Effector memory CD4-positive, alpha-beta T cell (primary cell): ENCODE results near the gene CAMSAP1.

ENCODE experiments used
- DNase-seq, 3 donors: peaks; one replicate each; pipeline ENCODE4 v3.0.0-alpha.2; 2020
- H3K27ac ChIP-seq: 2 replicates; pipeline ENCODE4 v1.7.0; 2013; ENCODE audit warnings: mild to moderate bottlenecking, low read length, moderate library complexity; ENCODE audit not compliant: insufficient read depth, poor library complexity, severe bottlenecking
- H3K27me3 ChIP-seq: replicated peaks from 2 replicates; pipeline ENCODE4 v1.7.0; 2013; ENCODE audit warnings: mild to moderate bottlenecking, low read length; ENCODE audit not compliant: insufficient read depth, control insufficient read depth, poor library complexity, severe bottlenecking
- H3K36me3 ChIP-seq: 2 replicates; pipeline ENCODE4 v1.7.0; 2013; ENCODE audit warnings: mild to moderate bottlenecking, low read length, moderate library complexity; ENCODE audit not compliant: control insufficient read depth, insufficient read depth
- H3K4me1 ChIP-seq: 2 replicates; pipeline ENCODE4 v1.7.0; 2013; ENCODE audit warnings: low read length, mild to moderate bottlenecking; ENCODE audit not compliant: control insufficient read depth, insufficient read depth, poor library complexity, severe bottlenecking
- H3K4me3 ChIP-seq: 2 replicates; pipeline ENCODE4 v1.7.0; 2013; ENCODE audit warnings: low read length, low read depth, mild to moderate bottlenecking; ENCODE audit not compliant: insufficient read depth, poor library complexity, severe bottlenecking
- H3K9me3 ChIP-seq: 2 replicates; pipeline ENCODE4 v1.7.0; 2013; ENCODE audit warnings: mild to moderate bottlenecking, low read length, moderate library complexity; ENCODE audit not compliant: control insufficient read depth

CAMSAP1 gene

DNA sequence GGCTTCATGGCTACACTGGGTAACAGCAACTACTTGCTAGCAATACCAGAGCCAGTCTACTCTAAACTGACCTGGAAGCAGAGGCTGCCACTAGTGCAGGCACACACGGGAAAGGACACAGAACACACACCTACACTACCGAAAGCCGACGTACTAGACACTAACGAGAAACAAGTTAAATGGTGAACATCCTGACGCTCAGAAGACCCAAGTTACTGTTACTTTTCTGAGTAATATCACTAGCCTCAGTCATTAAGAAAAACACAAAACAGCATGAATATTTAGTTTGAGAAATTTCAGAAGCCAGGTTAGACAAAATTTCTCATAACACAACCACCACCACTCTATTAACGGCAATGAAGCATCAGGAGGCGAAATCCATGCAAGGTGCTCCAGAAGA, 44.5 kb downstream of the CAMSAP1 start:
- Histone ChIP-seq H3K27me3 (no peaks in the 10 kb centered on the region), H3K4me1 (no peaks in the 10 kb centered on the region), H3K4me3 (no peak overlapping the region), H3K36me3 (peaks cover 1% of the 10 kb centered on the region), H3K9me3 (no peaks in the 10 kb centered on the region), H3K27ac (no peak overlapping the region)
- no peak for DNase-seq

- Histone ChIP-seq H3K27ac (no peak overlapping the region), H3K36me3 (peaks cover 8% of the 10 kb centered on the region), H3K9me3 (no peaks in the 10 kb centered on the region), H3K27me3 (no peaks in the 10 kb centered on the region), H3K4me3 (no peak overlapping the region), H3K4me1 (no peaks in the 10 kb centered on the region)
- DNase-seq, result no peak
These were observed 48.7 kb downstream of the CAMSAP1 start for GRCh38 chr9:135858491-135859185.

DNA sequence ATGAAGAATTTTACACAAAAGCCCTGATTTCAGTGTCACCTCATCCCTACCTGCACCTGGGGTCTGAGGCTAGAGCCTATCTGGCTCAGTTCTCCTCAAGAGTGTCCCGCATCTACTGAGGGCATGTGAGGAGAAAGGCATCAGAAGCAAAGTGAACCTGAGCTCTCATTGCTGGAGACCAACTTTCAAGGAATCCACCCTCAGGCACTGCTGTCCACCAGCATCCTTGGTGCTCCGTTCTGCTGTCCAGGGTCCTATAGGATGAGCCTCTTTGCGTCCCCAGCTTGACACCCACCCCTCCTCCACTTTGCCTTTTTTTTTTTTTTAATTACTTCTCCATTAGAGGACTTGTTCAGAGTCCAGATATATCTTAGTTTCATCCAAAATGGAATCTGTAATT, 49.5 kb downstream of the CAMSAP1 start:
- H3K27me3 ChIP-seq, result no peaks in the 10 kb centered on the region
- no peak for DNase-seq
- no peaks in the 10 kb centered on the region for H3K4me1 ChIP-seq
- H3K4me3 ChIP-seq, result no peak overlapping the region
- peaks cover 11% of the 10 kb centered on the region for H3K36me3 ChIP-seq
- no peaks in the 10 kb centered on the region for H3K9me3 ChIP-seq
- H3K27ac ChIP-seq, result no peak overlapping the region

DNA sequence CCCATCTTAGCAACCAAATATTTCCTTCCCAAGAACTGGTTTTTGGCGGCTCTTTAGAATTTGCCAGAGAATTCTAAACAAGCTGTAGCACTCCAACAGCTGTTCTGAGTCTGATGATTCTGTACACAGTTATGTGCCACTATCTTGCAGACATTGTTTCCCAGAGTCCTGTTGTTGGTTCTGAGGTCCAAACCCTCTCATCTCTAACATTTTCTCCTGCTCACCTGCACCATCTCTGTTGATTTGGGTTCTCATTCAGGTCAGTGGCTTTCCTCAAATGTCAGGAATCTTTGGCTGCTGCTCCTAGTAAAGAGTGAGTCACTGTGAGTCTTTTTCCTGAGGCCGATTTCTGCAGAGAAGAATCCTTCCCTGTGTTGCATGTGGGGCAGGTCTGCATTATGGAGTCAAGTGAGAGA, 50.0 kb downstream of the CAMSAP1 start:
- Histone ChIP-seq H3K27me3 (no peaks in the 10 kb centered on the region), H3K27ac (no peak overlapping the region), H3K4me1 (no peaks in the 10 kb centered on the region), H3K4me3 (no peak overlapping the region), H3K9me3 (no peaks in the 10 kb centered on the region), H3K36me3 (peaks cover 12% of the 10 kb centered on the region)
- DNase-seq, result no peak

DNA sequence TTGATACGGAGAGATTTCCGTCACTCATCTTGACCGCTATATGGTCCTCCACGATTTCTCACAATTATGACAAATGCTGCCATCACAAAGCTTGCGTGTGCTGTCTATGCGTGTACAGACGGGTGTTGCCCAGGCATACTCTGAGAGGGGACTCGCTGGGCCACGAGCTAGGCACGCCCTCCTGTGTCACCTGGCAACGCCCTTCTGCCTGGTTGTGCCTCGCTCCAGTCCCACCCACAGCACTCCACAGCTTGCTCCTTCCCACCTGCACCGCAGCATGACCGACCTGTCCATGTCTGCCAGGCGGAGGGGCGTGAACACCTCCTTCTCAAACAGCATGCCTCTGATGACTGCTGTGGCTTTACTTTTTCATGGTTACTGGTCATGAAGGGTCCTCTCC, 55.6 kb downstream of the CAMSAP1 start:
- H3K4me3 ChIP-seq, result no peak overlapping the region
- DNase-seq, result no peak
- H3K27ac ChIP-seq, result no peak overlapping the region
- H3K9me3 ChIP-seq, result no peaks in the 10 kb centered on the region
- no peaks in the 10 kb centered on the region for H3K4me1 ChIP-seq
- H3K27me3 ChIP-seq, result no peaks in the 10 kb centered on the region
- peaks cover 7% of the 10 kb centered on the region for H3K36me3 ChIP-seq

DNA sequence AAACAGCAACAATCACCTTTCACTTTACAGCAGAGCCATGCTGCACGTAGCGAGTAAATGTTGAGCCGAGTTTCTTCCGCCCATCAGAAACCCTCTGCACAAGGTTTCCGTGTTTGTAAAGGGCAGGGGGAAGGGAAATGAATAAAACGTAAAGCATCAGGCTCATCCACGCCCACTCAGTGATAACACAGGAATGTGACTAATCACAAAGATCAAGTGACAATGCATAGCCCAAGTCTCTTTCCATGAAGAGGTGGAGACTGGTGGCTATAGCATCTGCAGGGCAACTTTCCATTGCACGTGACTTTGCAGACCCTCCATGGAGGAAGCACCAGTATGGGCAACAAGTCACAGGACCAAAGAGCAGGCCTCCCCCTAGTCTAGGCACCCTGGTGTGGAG, 56.6 kb downstream of the CAMSAP1 start:
- no peaks in the 10 kb centered on the region for H3K4me1 ChIP-seq
- H3K27ac ChIP-seq, result no peak overlapping the region
- H3K9me3 ChIP-seq, result no peaks in the 10 kb centered on the region
- peaks cover 7% of the 10 kb centered on the region for H3K36me3 ChIP-seq
- H3K27me3 ChIP-seq, result no peaks in the 10 kb centered on the region
- DNase-seq, result no peak
- H3K4me3 ChIP-seq, result no peak overlapping the region

DNA sequence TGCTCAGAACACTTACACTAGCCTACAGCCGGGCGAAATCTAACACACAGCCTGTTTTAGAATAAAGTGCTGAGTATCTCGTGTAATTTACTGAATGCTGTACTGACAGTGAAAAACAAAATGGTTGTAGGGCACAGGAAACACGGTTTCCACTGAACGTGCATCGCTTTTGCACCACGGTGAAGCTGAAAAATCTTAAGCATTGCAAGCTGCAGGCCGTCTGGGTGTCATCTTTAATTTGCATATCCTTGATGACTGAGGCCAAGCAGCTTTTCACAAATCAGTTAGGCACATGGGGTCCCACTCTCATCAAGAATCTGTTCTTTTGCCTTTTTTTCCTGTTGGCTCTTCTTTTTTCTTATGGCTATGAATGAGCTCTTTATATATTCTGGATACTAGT, 58.2 kb downstream of the CAMSAP1 start:
- DNase-seq, result no peak
- no peak overlapping the region for H3K27ac ChIP-seq
- no peak overlapping the region for H3K4me3 ChIP-seq
- H3K4me1 ChIP-seq, result no peaks in the 10 kb centered on the region
- peaks cover 7% of the 10 kb centered on the region for H3K36me3 ChIP-seq
- no peaks in the 10 kb centered on the region for H3K27me3 ChIP-seq
- H3K9me3 ChIP-seq, result no peaks in the 10 kb centered on the region

DNA sequence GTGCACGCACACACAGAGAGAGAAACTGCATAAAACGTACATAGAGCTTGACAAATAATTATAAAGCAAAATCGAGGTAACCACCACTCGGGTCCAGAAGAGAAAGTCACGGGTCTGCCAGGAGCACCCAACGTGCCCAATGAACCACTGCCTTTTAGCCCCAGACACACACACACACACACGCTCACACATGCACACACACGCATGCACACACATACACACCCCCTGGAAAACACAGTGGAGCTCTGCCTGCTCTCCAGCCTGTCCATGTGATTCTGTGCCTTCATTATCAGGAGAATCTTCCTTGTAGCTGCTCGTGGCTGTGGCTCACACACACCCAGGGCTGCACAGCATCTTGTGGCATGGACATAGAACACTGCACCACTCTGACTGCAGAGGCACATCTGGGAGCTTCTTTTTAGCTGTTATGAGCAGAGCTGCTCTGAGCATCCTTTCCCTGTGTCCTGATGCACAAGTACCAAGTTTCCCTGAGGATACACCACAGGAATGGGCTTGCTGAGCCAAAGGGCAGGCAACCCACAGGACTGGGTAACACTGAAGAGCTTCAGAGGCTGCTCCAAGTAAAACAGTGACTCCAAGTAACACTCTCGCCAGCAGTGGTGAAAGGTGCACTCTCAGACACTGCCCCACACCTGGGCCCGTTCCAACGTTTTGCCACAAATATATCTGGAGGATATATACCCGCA, 58.9 kb downstream of the CAMSAP1 start:
- H3K4me1 ChIP-seq, result no peaks in the 10 kb centered on the region
- no peak for DNase-seq
- H3K27me3 ChIP-seq, result no peaks in the 10 kb centered on the region
- H3K4me3 ChIP-seq, result no peak overlapping the region
- peaks cover 7% of the 10 kb centered on the region for H3K36me3 ChIP-seq
- no peak overlapping the region for H3K27ac ChIP-seq
- no peaks in the 10 kb centered on the region for H3K9me3 ChIP-seq

GRCh38 chr9:135847833-135848232, 59.5 kb downstream of the CAMSAP1 start:
- no peaks in the 10 kb centered on the region for H3K9me3 ChIP-seq
- no peak overlapping the region for H3K4me3 ChIP-seq
- peaks cover 4% of the 10 kb centered on the region for H3K36me3 ChIP-seq
- H3K27ac ChIP-seq, result no peak overlapping the region
- H3K27me3 ChIP-seq, result no peaks in the 10 kb centered on the region
- no peaks in the 10 kb centered on the region for H3K4me1 ChIP-seq
- no peak for DNase-seq

- Histone ChIP-seq H3K27ac (no peak overlapping the region), H3K4me3 (no peak overlapping the region), H3K36me3 (no peaks in the 10 kb centered on the region), H3K27me3 (no peaks in the 10 kb centered on the region), H3K4me1 (no peaks in the 10 kb centered on the region), H3K9me3 (no peaks in the 10 kb centered on the region)
- DNase-seq, result no peak
These were observed 66.8 kb downstream of the CAMSAP1 start for GRCh38 chr9:135840539-135840938.
